Pancreas (tissue), 10 donors: Measurements from ENCODE around the gene CDT1. TPM values are rescaled to one million over a fixed set of nuclear protein-coding genes. Genes with fewer than 3 reads are reported as not detected.
A peak's percentile ranks its signal among the peaks of the same experiment; 100 is the strongest.

ENCODE experiments used
- ATAC-seq, 4 donors: fragments of 200-7000 bp; cut with Tn5 transposase; one replicate each; pipeline versions ENCODE4 v1.8.0 to v1.9.1; 2020; ENCODE audit warnings: mild to moderate bottlenecking in 4 of 4, moderate library complexity in 4 of 4
- DNase-seq, 6 donors: peaks; one replicate each; pipeline ENCODE4 v3.0.0-alpha.2; 2020
- FAIRE-seq: peaks from 2 replicates; lab custom pipeline; 2012; peaks lifted over from hg19 to GRCh38; lab: Jason Lieb, UNC
- H3K27ac ChIP-seq, 4 donors: fragments of 200-600 bp; sonication (generic); 1 replicate in 3 of 4; 2 replicates in 1 of 4; pipeline versions ENCODE4 v1.5.0 to v1.8.0; 2020
- H3K27me3 ChIP-seq, 4 donors: fragments of 200-600 bp; one replicate each; pipeline ENCODE4 v1.8.0; 2021
- H3K36me3 ChIP-seq, 3 donors: fragments of 200-600 bp; sonication (generic) in 1 of 3; one replicate each; pipeline versions ENCODE4 v1.5.0 to v1.8.0; 2020 to 2021
- H3K4me1 ChIP-seq, 3 donors: fragments of 200-600 bp; one replicate each; pipeline ENCODE4 v1.8.0; 2021
- H3K4me3 ChIP-seq, 4 donors: fragments of 200-600 bp; sonication (generic) in 2 of 4; one replicate each; pipeline versions ENCODE4 v1.5.0 to v1.8.0; 2020 to 2021
- H3K9me3 ChIP-seq, 4 donors: fragments of 200-600 bp; one replicate each; pipeline ENCODE4 v1.8.0; 2021
- CTCF ChIP-seq, 4 donors: fragments of 200-600 bp; sonication (generic) in 3 of 4; IDR thresholded peaks; one replicate each; pipeline versions ENCODE4 v1.5.0 to v1.8.0; 2021; ENCODE audit warnings: antibody characterized with exemption in 4 of 4
- WGBS, 2 donors: extraction: QIAGEN DNeasy Blood & Tissue Kit; methylation state at CpG; one replicate each; pipeline ENCODE4 v1.1.7; 2013; 5-methylcytosine and 5-hydroxymethylcytosine counted together
- intact Hi-C, 3 donors: fragments of 100-400 bp; cut with DNase I; formaldehyde crosslinking; loops; one replicate each; pipeline versions ENCODE4 v1.11.1 to v1.14.2; 2022
- polyA plus RNA-seq, 2 donors: library from polyadenylated mRNA; stranded (reverse); fragments of 200-250 nt; gene quantifications; one replicate each; pipeline ENCODE4 v1.2.3, GENCODE V29; 2013
- total RNA-seq, 6 donors: library from RNA; stranded (reverse); fragmentation: NEBNext Ultra II Directional in 4 of 6; extraction: Animal tissue kit (Norgen Biotek cat#: 25700) in 4 of 6; gene quantifications; one replicate each; pipeline versions ENCODE4 v1.2.1 to v1.2.4, GENCODE V29; 2021 to 2023
- donor health status: healthy with polysubstance abuse.
- donor health status: DM: no; HTN: no; CAD: no; lungs with moderate emphysema.
- donor health status: DM: no; HTN: no; CAD: no.
- donor health status: control.
- donor health status: control.
- donor health status: Bipolar disorder and iron deficiency.
- donor health status: DM: yes; HTN: yes; CAD: no.
- donor health status: DM: no; HTN: no; CAD: no.
- donor health status: DM: no; HTN: no; CAD: no.
- donor health status: DM: yes; HTN: yes; CAD: no.

CDT1 gene
- total and polyA plus RNA-seq, 8 donors = 0.12 to 1.8 (median 0.78) TPM

- intact Hi-C loops = no loop called here
- 77 to 86% methylated on average over 34 of the region's 34 CpGs for WGBS, 2 donors
- no peaks in the 10 kb centered on the region for H3K36me3 ChIP-seq
Measured at GRCh38 chr16:88777471-88778270, 25.9 kb upstream of the CDT1 start.

GRCh38 chr16:88778271-88778525, 25.4 kb upstream of the CDT1 start:
- intact Hi-C loops = no loop called here
- no peaks in the 10 kb centered on the region for H3K27me3 ChIP-seq
- no peak for ATAC-seq
- peaks cover 0 to 3% (median 0%) of the 10 kb centered on the region in 3 donors for H3K4me1 ChIP-seq
- TF ChIP-seq CTCF (IDR thresholded peaks at IDR 0.05) = no peak
- no peak for FAIRE-seq
- H3K36me3 ChIP-seq = no peaks in the 10 kb centered on the region
- no peaks in the 10 kb centered on the region for H3K9me3 ChIP-seq
- WGBS, 2 donors = 71 to 88% methylated on average over 7 of the region's 7 CpGs
- DNase-seq = no peak
- H3K4me3 ChIP-seq = no peak overlapping the region
- H3K27ac ChIP-seq = no peak overlapping the region

More at GRCh38 chr16:88777471-88778270, 25.9 kb upstream of the CDT1 start:
- peak in 2 of 6 donors; percentile 14 to 46 for DNase-seq
- no peaks in the 10 kb centered on the region for H3K4me1 ChIP-seq
- ATAC-seq = no peak
- no peak overlapping the region for H3K4me3 ChIP-seq
- H3K27ac ChIP-seq = no peak overlapping the region
- H3K9me3 ChIP-seq = no peaks in the 10 kb centered on the region
- no peak for FAIRE-seq
- no peaks in the 10 kb centered on the region for H3K27me3 ChIP-seq
- TF ChIP-seq CTCF (IDR thresholded peaks at IDR 0.05) = no peak

GRCh38 chr16:88778541-88779065, 25.0 kb upstream of the CDT1 start:
- Histone ChIP-seq H3K27ac (no peak overlapping the region), H3K36me3 (no peaks in the 10 kb centered on the region), H3K9me3 (no peaks in the 10 kb centered on the region), H3K4me3 (no peak overlapping the region), H3K4me1 (peaks cover 0 to 3% (median 0%) of the 10 kb centered on the region in 3 donors), H3K27me3 (no peaks in the 10 kb centered on the region)
- DNase-seq (peak in 2 of 6 donors; percentile 20 to 58), ATAC-seq (no peak), FAIRE-seq (no peak)
- no peak for TF ChIP-seq CTCF (IDR thresholded peaks at IDR 0.05)
- intact Hi-C loops = no loop called here
- WGBS, 2 donors = 76 to 81% methylated on average over 30 of the region's 30 CpGs

- no peak overlapping the region for H3K27ac ChIP-seq
Measured at GRCh38 chr16:88779406-88780141, 24.0 kb upstream of the CDT1 start.

More at GRCh38 chr16:88779406-88780141, 24.0 kb upstream of the CDT1 start:
- Histone ChIP-seq H3K4me3 (no peak overlapping the region), H3K27me3 (no peaks in the 10 kb centered on the region), H3K4me1 (peaks cover 0 to 3% (median 0%) of the 10 kb centered on the region in 3 donors), H3K9me3 (no peaks in the 10 kb centered on the region), H3K36me3 (no peaks in the 10 kb centered on the region)
- no peak for TF ChIP-seq CTCF (IDR thresholded peaks at IDR 0.05)
- DNase-seq (peak in 2 of 6 donors; percentile 39 to 44), FAIRE-seq (no peak), ATAC-seq (no peak)
- WGBS, 2 donors = 63 to 74% methylated on average over 31 to 34 of the region's 34 CpGs
- intact Hi-C loops = loop anchor here in 1 of 3 donors (5.0 kb wide), 1 partner anchor 37 kb away; no protein-coding TSS in a partner anchor
